GM10248 (cell line): Measurements from ENCODE around the gene SVOPL.

ENCODE experiments used
- CTCF ChIA-PET: fragments of 300-600 bp; sonication (Branson Sonifier 250); formaldehyde crosslinking; extraction: SDS; loops from one replicate; lab custom pipeline; 2021; ENCODE audit warnings: antibody characterized with exemption; lab: Yijun Ruan, JAX
- POLR2A ChIA-PET: fragments of 350-650 bp; sonication (Branson Sonifier 250); formaldehyde crosslinking; extraction: SDS; loops from one replicate; lab custom pipeline; 2020; ENCODE audit warnings: antibody characterized with exemption; lab: Yijun Ruan, JAX
- DNase-seq: peaks from one replicate; pipeline ENCODE4 v3.0.0; 2012; ENCODE audit errors: extremely low spot score
- TF ChIP-seq, protein P1 (sequence below): IDR thresholded peaks from 2 replicates; pipeline ENCODE4 v1.5.1; 2012; ENCODE audit warnings: mild to moderate bottlenecking, low read depth; ENCODE audit errors: extremely low read depth, missing control alignments, control extremely low read depth

SVOPL gene

DNA sequence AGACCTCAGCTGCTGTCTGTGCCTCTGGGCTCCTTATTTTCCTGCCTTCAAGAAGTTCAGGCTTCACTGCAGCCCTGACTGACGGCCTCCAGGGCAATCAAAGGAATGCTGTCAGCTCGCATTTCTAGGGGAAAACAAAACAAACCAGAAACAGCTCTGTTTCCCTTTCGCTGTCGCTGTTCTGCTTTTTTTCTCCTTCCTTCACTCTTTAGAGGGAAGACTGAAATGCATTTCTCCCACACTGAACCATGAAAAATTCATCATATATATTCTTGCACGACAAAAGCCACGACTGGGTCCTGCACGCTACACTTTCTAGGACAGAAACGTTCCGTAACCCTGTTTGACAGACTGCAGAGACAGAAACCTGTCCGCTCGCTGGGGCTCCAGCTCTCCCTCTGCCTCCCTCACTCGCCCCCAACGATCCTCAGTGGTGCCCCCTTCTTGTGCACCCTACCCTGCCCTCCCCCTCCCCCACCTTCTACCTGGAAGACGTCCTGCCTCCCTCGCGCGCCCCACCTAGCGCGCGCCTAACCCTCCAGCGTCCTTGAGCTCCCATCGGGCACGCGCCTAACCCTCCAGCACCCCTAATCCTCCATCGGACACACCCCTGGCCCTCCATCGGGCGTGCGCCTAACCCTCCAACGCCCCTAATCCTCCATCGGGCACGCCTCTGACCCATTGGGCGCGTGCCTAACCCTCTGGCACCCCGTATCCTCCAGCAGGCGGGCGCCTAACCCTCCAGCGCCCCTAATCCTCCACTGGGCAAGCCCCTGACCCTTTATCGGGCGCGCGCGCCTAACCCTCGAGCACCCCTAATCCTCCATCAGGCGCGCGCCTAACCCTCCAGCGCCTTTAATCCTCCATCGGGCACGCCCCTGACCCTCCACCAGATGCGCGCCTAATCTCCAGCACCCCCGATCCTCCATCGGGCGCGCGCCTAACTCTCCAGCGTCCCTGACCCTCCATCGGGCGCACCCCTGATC lies 37.1 kb downstream of the SVOPL start:
- POLR2A ChIA-PET = no interaction called here
- CTCF ChIA-PET = no interaction called here
- TF ChIP-seq, protein P1, sequence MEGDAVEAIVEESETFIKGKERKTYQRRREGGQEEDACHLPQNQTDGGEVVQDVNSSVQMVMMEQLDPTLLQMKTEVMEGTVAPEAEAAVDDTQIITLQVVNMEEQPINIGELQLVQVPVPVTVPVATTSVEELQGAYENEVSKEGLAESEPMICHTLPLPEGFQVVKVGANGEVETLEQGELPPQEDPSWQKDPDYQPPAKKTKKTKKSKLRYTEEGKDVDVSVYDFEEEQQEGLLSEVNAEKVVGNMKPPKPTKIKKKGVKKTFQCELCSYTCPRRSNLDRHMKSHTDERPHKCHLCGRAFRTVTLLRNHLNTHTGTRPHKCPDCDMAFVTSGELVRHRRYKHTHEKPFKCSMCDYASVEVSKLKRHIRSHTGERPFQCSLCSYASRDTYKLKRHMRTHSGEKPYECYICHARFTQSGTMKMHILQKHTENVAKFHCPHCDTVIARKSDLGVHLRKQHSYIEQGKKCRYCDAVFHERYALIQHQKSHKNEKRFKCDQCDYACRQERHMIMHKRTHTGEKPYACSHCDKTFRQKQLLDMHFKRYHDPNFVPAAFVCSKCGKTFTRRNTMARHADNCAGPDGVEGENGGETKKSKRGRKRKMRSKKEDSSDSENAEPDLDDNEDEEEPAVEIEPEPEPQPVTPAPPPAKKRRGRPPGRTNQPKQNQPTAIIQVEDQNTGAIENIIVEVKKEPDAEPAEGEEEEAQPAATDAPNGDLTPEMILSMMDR = no peak
- no peak for DNase-seq

DNA sequence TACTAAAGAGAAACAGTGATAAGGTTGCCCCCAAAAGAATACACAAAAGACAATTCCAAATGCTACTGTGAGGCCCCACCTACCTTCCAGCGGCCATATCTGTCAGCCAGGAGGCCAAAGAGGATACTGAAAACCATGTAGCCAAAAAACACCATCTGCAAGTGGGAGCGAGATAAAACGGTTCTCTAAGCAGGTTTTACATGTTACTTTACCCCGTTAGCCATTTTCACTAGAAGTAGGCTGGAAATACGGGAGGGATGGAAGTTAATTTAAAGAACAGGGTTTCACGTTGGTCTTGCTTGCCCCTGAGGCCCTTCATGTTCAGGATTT lies 38.2 kb downstream of the SVOPL start:
- CTCF ChIA-PET = no interaction called here
- POLR2A ChIA-PET = no interaction called here
- no peak for DNase-seq
- TF ChIP-seq, protein P1 = no peak

DNA sequence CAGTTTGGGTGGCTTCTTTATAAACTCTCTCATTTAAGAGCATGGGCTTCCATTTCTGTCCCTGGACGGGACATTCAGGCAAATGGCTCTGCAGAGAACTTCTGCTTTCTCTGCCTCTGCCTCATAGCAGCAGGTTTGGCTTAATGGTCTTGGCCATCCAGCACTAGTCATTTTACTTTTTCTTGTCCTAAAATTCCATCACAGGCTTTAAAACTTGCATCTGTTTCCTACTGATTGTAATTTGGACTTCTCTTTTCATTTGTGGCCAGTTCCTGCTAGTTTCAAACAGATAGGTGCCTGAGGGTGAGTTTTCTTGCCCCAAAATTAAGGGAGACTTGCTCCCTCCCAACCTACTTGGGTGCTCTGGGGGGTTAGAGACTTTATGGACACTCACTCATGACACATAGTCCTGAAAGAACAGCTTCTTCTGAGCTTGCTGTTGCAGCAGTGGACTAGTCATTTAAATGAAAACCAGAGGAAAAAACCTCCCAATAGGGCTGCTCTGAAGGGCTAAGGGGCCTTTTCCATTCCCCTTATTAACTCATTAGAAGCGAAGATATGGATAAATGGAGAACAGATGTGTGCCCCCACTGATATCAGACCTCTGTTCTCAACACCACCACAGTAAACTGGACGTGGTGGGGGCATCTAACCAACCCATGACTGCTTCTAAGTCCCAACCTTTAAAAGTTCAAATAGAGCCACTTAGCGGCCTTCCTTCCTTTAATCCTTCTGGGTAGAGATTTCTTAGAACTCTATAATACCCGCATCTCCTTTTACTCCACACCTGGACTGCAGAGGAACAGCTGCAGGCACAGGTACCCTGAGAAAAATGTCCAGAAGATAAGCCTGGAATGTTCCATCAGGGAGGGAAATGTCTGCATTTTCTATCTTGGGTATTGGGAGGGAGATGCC lies 38.8 kb downstream of the SVOPL start:
- ChIA-PET POLR2A (no interaction called here), CTCF (no interaction called here)
- DNase-seq = no peak
- TF ChIP-seq, protein P1 = no peak

DNA sequence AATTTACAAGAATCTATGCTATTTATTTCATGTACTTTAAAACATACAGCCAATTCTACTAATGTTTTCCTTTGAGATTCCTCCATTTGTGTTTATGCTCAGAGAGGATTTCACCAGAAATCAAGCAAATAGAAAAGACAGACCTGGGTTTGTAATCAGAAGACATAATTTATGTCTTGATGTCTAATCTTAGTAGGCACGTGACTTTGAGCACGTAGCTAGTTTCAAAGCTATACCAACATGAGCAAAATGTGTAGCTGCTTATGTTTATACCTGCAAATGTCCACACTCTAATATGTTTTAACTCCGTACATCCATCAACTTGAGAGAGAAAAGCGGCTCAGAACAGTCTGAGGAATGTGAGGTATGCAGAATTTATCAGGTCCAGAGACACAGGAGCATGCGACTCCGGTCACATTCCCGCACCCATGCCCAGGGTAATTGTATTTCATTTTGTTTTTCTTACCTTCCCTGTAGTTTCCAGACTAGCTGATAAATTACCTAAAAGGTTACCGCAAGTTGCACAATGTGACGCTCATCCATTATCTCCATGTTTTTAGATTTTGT lies 40.0 kb downstream of the SVOPL start:
- DNase-seq = no peak
- CTCF ChIA-PET = no interaction called here
- TF ChIP-seq, protein P1 = no peak
- POLR2A ChIA-PET = no interaction called here

DNA sequence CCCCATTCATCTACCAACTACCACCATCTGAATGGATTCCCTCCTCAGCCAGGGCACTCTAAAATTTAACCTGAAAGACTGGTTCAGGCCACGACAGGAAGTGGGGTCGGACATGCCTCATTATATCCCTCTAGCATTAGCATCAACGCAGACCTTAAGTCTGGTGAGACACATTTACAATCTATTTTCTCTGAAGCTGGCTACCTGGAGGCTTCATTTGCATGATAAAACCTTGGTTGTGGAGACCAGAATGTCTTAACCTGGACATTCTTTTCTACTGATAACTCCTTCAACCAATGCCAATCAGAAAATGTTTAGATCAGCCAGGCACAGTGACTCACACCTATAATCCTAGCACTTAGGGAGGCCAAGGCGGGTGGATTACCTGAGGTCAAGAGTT lies 42.3 kb downstream of the SVOPL start:
- CTCF ChIA-PET = no interaction called here
- TF ChIP-seq, protein P1 = no peak
- POLR2A ChIA-PET = no interaction called here
- no peak for DNase-seq

DNA sequence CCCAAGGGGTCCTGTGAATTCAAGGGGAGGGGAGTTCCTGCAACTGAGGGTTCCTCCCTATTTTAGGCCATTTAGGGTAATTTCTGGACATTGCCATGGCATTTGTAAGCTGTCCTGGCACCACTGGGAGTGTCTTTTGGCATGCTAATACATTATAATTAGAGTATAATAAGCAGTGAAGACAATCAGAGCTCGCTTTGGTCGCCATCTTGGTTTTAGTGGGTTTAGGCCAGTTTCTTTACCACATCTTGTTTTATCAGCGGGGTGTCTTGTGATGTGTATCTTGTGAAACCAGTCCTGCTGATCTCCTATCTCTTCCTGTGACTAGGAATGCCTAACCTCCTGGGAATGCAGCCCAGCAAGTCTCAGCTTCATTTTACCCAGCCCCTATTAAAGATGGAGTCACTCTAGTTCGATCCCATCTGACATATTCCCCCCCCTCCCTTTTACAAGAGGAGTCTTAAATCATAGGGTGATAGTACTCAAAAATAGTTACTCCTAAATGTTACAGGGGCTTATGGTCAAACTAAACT lies 43.2 kb downstream of the SVOPL start:
- DNase-seq = no peak
- ChIA-PET CTCF (no interaction called here), POLR2A (no interaction called here)
- TF ChIP-seq, protein P1 = no peak
